Osteocyte (in vitro differentiated cells): ENCODE data around the gene ANTKMT. TPM values are rescaled to one million over a fixed set of nuclear protein-coding genes. Genes with fewer than 3 reads are reported as not detected.

Experiments used
- DNase-seq: peaks from one replicate; pipeline ENCODE4 v3.0.0; 2021; ENCODE audit warnings: mixed read lengths; ENCODE audit not compliant: unreplicated experiment; ENCODE audit errors: extremely low spot score
- H3K27ac Mint-ChIP-seq: one replicate; pipeline ENCODE4 v1.8.0; 2021; ENCODE audit warnings: mild to moderate bottlenecking, mixed read lengths; ENCODE audit not compliant: unreplicated experiment
- H3K27me3 Mint-ChIP-seq: one replicate; pipeline ENCODE4 v1.8.0; 2021; ENCODE audit warnings: mixed read lengths; ENCODE audit not compliant: unreplicated experiment
- H3K36me3 Mint-ChIP-seq: one replicate; pipeline ENCODE4 v1.8.0; 2021; ENCODE audit warnings: mixed read lengths; ENCODE audit not compliant: unreplicated experiment
- H3K4me1 Mint-ChIP-seq: one replicate; pipeline ENCODE4 v1.8.0; 2021; ENCODE audit warnings: mixed read lengths; ENCODE audit not compliant: unreplicated experiment
- H3K4me3 Mint-ChIP-seq: one replicate; pipeline ENCODE4 v1.8.0; 2021; ENCODE audit warnings: mild to moderate bottlenecking, moderate library complexity, mixed read lengths; ENCODE audit not compliant: unreplicated experiment
- H3K9me3 Mint-ChIP-seq: one replicate; pipeline ENCODE4 v1.8.0; 2021; ENCODE audit warnings: mixed read lengths; ENCODE audit not compliant: unreplicated experiment
- total RNA-seq: library from RNA; stranded (reverse); gene quantifications from 2 replicates; pipeline ENCODE4 v1.2.1, GENCODE V29; 2021
- TF ChIP-seq, protein P1 (sequence below): fragments of 200-600 bp; sonication (generic); IDR thresholded peaks from 2 replicates; pipeline ENCODE4 v1.5.0; 2021; ENCODE audit warnings: antibody characterized with exemption, mild to moderate bottlenecking, moderate library complexity

Gene ANTKMT
- total RNA-seq, 1 donor from 2014 or later: 41.7 TPM

DNA sequence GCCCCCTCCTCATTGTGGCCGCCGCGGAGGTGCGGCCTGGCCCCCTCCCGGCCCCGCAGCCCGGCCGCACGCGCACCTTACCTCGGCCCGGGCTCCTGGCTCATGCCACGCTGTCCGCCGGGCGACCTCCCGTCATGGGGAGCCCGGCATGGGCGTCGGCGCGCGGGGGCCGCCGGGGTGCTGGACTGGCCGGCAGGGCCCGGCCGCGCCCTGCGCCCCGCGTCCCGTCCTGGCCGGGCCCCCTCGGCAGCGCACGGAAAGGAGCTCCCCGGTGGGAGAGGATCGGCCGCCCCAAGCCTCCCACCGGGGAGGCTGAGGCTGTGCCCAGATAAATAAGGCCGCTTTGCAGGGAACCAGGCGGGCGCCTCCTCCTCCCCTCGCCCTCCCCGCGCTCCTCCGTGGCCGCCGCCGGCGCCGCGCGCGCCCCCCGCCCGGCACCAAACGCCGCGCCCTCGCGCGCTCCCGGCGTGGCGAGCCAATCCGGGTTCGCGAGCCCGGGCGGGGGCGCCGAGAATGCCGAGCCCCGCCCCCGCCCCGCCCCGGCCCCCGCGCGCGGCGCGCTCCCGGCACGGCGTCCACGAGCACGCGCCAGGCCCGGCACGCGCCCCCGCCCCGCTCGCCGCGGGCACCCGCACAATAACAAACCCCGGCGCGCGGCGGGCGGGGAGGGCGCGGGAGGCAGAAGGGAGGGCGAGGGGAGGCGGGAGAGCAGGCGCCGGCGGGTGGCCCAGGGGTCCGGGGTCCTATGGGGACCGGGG lies 15.3 kb upstream of the ANTKMT start, which contains the start of gene FBXL16:
TSS of gene FBXL16 (minus strand) at position 371 of the 758 bp plus-strand sequence. CDS start 8,396 bp downstream, outside the sequence.
- Mint-ChIP-seq H3K9me3 (no peaks in the 10 kb centered on the region), H3K4me3 (peak within 1 kb of the TSS; percentile 47), H3K27ac (no peak within 1 kb of the TSS), H3K4me1 (peaks cover 20% of the 10 kb centered on the region), H3K36me3 (no peaks in the 10 kb centered on the region), H3K27me3 (peaks cover 44% of the 10 kb centered on the region)
- DNase-seq: no peak
- TF ChIP-seq, protein P1, sequence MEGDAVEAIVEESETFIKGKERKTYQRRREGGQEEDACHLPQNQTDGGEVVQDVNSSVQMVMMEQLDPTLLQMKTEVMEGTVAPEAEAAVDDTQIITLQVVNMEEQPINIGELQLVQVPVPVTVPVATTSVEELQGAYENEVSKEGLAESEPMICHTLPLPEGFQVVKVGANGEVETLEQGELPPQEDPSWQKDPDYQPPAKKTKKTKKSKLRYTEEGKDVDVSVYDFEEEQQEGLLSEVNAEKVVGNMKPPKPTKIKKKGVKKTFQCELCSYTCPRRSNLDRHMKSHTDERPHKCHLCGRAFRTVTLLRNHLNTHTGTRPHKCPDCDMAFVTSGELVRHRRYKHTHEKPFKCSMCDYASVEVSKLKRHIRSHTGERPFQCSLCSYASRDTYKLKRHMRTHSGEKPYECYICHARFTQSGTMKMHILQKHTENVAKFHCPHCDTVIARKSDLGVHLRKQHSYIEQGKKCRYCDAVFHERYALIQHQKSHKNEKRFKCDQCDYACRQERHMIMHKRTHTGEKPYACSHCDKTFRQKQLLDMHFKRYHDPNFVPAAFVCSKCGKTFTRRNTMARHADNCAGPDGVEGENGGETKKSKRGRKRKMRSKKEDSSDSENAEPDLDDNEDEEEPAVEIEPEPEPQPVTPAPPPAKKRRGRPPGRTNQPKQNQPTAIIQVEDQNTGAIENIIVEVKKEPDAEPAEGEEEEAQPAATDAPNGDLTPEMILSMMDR: no peak

DNA sequence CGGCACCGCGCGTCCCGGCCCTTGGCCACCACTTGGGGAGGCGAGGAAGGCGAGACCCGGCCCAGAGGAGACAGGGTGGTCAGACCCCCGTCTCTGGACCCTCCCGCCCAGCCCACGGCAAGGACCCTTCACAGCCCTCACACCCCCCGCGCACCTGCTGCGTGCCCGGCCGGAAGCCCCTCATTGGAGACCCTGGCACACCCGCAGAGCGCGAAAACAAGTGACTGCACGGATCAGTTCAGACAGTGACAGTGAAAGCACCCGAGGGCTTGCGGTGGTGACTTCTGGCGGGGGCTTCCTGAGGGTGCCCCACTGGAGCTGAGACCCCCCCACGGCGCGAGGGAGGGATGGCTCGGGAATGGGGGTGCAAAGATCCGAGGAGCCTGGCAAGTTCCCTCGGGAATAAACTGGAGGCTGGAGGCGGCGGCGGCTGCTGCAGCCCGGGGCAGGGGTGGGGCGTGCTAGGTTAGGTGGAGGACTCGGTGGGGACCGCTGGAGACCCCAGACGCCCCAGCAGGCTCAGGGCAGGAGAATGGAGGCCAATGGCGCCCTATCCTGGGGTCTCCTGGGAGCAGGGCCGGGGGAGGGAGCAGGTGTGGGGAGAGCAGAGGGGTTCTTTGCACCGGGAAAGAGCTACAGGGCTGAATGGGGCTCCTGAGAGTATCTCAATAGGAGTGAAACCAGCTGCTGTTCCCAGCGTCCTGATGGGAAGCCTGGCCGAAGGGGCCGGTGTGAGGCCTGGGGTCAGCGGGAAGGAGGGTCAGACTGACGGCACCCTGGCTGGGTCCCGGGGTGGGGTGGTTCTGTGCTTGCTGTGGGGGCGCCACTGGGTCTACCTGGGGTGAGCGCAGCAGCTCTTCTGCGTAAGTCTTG lies 14.5 kb upstream of the ANTKMT start:
- TF ChIP-seq, protein P1: no peak
- Mint-ChIP-seq H3K4me3 (peak overlapping the region; percentile 47), H3K27me3 (peaks cover 41% of the 10 kb centered on the region), H3K9me3 (no peaks in the 10 kb centered on the region), H3K4me1 (peaks cover 24% of the 10 kb centered on the region), H3K27ac (no peak overlapping the region), H3K36me3 (no peaks in the 10 kb centered on the region)
- DNase-seq: no peak

DNA sequence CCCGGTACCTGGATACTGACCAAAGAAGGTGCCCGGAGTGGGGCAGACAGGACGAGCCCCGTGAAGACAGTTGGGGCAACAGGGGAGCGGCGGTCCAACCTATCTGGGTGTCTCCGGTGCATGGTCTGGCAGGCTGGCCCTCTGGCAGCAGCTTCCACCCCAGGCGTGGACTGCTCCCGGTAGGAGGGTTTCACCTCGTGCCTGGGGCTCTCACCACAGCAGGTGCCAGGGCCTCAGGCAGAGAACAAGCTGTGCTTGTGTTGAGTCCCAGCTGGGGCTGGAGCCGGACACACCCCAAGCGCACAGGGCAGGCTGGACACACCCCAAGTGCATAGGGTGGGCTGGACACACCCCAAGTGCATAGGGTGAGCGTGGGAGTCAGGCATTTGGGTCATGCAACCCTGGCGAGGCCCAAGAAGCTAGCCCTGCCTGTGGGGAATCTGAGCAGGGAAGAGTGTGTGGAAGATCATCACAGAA lies 13.8 kb upstream of the ANTKMT start:
- Mint-ChIP-seq H3K36me3 (no peaks in the 10 kb centered on the region), H3K27me3 (peaks cover 35% of the 10 kb centered on the region), H3K27ac (no peak overlapping the region), H3K9me3 (no peaks in the 10 kb centered on the region), H3K4me1 (peaks cover 27% of the 10 kb centered on the region), H3K4me3 (no peak overlapping the region)
- no peak for DNase-seq
- TF ChIP-seq, protein P1: no peak

DNA sequence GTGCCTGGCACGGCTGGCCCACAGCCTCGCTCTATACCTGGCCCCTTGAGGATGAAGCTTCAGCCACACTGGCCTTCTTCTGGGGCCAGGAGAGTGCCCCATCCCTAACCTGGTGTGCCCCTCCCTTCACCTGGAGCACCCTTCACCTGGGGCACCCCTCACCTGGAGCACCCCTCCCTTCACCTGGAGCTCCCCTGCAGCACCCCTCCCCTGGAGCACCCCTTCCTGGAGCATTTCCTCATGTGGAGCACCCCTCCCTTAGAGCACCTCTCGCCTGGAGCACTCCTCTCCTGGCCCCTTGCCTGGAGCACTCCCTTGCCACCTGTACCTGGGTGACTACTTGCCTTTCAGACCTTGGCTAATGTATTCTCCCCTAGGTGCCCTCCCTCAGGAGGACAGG lies 12.9 kb upstream of the ANTKMT start:
- Mint-ChIP-seq H3K9me3 (no peaks in the 10 kb centered on the region), H3K4me1 (peaks cover 32% of the 10 kb centered on the region), H3K27ac (no peak overlapping the region), H3K36me3 (no peaks in the 10 kb centered on the region), H3K4me3 (no peak overlapping the region), H3K27me3 (peaks cover 28% of the 10 kb centered on the region)
- no peak for DNase-seq
- TF ChIP-seq, protein P1: no peak

DNA sequence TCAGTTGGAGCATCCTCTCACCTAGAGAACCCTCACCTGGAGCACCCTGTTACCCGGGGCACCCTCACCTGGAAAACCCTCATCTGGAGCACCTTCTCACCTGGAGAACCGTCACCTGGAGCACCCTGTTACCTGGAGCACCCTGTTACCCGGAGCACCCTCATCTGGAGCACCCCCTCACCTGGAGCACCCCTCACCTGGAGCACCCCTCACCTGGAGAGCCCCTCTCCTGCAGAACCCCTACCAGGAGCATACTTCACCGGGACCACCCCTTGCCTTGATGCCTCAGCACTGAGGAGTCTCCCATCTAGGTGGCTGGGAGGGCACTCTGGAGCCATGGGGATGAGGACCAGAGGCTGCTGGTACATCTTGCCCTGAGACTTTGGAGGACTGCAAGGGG lies 12.0 kb upstream of the ANTKMT start:
- Mint-ChIP-seq H3K27ac (no peak overlapping the region), H3K4me1 (peaks cover 36% of the 10 kb centered on the region), H3K4me3 (no peak overlapping the region), H3K27me3 (peaks cover 24% of the 10 kb centered on the region), H3K36me3 (no peaks in the 10 kb centered on the region), H3K9me3 (no peaks in the 10 kb centered on the region)
- DNase-seq: no peak
- TF ChIP-seq, protein P1: no peak
